ENCODE results near the gene PTAFR. TPM values are rescaled to one million over a fixed set of nuclear protein-coding genes. Genes with fewer than 3 reads are reported as not detected.

Gene PTAFR
- total RNA-seq, 1 experiment from 2014 or later: 1.3 TPM

GRCh38 chr1:28178690-28179485 is 2.4 kb upstream of the PTAFR start:
- H3K79me2 ChIP-seq (ENCODE audit: insufficient read depth, low read length): no peaks in the 10 kb centered on the region
- H3K36me3 ChIP-seq (ENCODE audit: control insufficient read depth in 1 of 2, insufficient read depth in 2 of 2, low read length in 2 of 2): no peaks in the 10 kb centered on the region
- no peak overlapping the region for H2AFZ ChIP-seq (ENCODE audit: low read depth, low read length, poor library complexity, severe bottlenecking)
- BruUV-seq (replicated peaks): no TSS peak
- ATAC-seq (no peak), DNase-seq (ENCODE audit: low read depth, low spot score) (no peak)
- H3K9ac ChIP-seq (ENCODE audit: low read length): no peak overlapping the region
- POLR2A ChIA-PET: no interaction called here
- TF ChIP-seq EZH2phosphoT487 (IDR thresholded peaks at IDR 0.05; ENCODE audit: borderline replicate concordance) (no peak), JUND (IDR thresholded peaks at IDR 0.05) (no peak), ZBTB33 (IDR thresholded peaks at IDR 0.05; ENCODE audit: extremely low read depth, insufficient replicate concordance, low read length) (no peak), ATF3 (IDR thresholded peaks at IDR 0.05) (no peak), TCF7L2 (IDR thresholded peaks at IDR 0.05; ENCODE audit: borderline replicate concordance, extremely low read depth, insufficient read depth, insufficient read length) (no peak), CTCF (IDR thresholded peaks at IDR 0.05 in 2 of 3, conservative IDR thresholded peaks at IDR 0.05 in 1 of 3; ENCODE audit: borderline replicate concordance in 1 of 3, insufficient read depth in 1 of 3, low read depth in 2 of 3, low read length in 2 of 3) (no peak), EGR1 (IDR thresholded peaks at IDR 0.05; ENCODE audit: low read depth) (no peak), SIN3A (IDR thresholded peaks at IDR 0.05; ENCODE audit: low read depth) (no peak), CBX3 (IDR thresholded peaks at IDR 0.05; ENCODE audit: low read depth) (no peak), YY1 (IDR thresholded peaks at IDR 0.05; ENCODE audit: extremely low read depth, insufficient replicate concordance, low read depth, low read length) (no peak), RAD21 (IDR thresholded peaks at IDR 0.05; ENCODE audit: low read depth) (no peak), POLR2AphosphoS5 (IDR thresholded peaks at IDR 0.05; ENCODE audit: low read depth, low read length) (no peak), REST (IDR thresholded peaks at IDR 0.05; ENCODE audit: low read depth) (no peak)
- H3K4me2 ChIP-seq (ENCODE audit: low read length): no peak overlapping the region
- RAD21 ChIA-PET (ENCODE audit: low non-redundant PET in 1 of 2, low total read pairs in 2 of 2, uncharacterized antibody in 2 of 2, unreplicated experiment in 2 of 2): no interaction called here
- no peaks in the 10 kb centered on the region for H3K9me3 ChIP-seq (ENCODE audit: control insufficient read depth in 1 of 2, insufficient read depth in 1 of 2, low read depth in 1 of 2, low read length in 2 of 2)
- H3K27me3 ChIP-seq (ENCODE audit: insufficient read depth, low read length): no peaks in the 10 kb centered on the region
- H3K4me3 ChIP-seq (replicated peaks in 1 of 2; ENCODE audit: low read depth in 1 of 2, low read length in 2 of 2): no peak overlapping the region
- H3K9me2 ChIP-seq (ENCODE audit: insufficient read depth): no peaks in the 10 kb centered on the region
- CTCF ChIA-PET: no interaction called here
- H3K4me1 ChIP-seq (ENCODE audit: control insufficient read depth in 1 of 2, insufficient read depth in 2 of 2, low read length in 2 of 2): peaks cover 6% of the 10 kb centered on the region in 2 experiments; a peak in 3 of 4 replicates
- H4K20me1 ChIP-seq (ENCODE audit: insufficient read depth): no peaks in the 10 kb centered on the region
- H3K27ac ChIP-seq (ENCODE audit: low read depth, low read length): no peak overlapping the region
- intact Hi-C loops (cut with micrococcal nuclease): no loop called here

Data from HCT116 (cell line).